Hematopoietic multipotent progenitor cell treated with erythropoietin and hydrocortisone succinate and interleukin-3 and kit ligand, for 8 days (in vitro differentiated cells): Measurements from ENCODE around the gene LRSAM1.
A peak's percentile ranks its signal among the peaks of the same experiment; 100 is the strongest.

Experiments
- DNase-seq: peaks from one replicate; pipeline ENCODE4 v3.0.0-alpha.2; 2015

The LRSAM1 gene

DNA sequence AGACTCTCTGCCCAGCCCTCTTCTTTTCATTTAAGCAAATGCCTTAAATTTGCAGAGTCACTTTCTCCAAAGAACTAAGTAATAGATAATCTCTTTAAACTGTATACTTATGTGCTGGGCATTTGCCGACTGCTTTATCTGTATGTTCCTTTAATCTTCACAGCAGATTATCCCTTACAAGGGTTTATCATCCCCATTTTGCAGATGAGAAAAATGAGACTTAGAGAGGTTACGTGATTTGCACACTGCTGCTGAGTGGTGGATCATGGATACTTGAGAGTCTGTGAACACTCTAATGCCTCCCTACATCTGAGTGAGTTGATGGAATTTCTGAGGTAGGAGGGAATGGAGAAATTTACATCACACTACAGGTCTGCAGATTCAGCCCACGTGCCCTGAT is 23.0 kb upstream of the LRSAM1 start:
- DNase-seq, result peak; percentile 27

DNA sequence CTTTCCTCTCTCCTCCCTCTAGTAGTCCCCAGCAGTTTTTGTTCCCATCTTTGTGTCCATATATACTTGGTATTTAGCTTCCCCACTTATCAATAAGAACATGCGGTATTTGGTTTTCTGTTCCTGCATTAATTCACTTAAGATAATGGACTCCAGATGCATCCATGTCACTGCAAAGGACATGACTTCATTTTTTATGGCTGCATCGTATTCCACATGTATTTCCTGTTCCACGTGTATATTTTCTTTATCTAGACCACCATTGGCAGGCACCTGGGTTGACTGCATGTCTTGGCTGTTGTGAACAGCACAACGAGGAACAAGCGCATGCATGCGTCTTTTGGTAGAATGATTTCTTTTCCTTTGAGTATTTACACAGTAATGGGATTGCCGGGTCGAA is 20.9 kb upstream of the LRSAM1 start:
- no peak for DNase-seq

DNA sequence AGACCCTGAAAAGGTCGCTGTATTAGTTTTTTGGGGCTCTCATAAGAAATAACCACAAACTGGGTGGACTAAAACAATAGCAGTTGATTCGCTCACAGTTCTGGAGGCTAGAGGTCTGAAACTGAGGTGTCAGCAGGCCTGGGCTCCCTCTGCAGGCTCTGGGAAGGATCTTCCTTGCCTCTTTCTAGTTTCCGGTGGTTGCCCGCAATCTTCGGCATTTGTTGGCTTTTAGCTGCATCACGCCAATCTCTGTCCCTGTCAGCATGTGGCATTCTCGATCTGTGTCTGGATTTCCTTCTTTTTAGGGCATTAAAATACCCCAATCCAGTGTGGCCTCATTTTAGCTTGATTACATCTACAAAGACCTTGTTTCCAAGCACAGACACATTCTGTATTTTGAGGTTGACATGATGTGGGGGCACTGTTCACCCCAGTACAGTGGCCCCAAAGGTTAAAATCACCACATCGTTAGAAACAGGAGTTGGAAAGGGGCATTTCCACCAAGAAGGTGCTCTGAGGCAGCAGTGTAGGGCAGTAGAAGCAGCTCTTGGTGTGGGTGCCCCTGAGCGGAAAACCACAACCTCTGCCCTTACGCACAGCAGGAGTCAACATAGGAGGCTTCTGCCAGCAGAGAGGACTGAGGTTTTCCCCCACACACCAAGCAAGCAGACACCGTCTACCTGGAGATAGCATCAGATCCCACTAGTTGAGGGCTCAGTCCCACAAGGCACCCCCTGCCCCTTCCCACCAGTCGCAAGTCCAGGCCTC is 13.6 kb upstream of the LRSAM1 start:
- no peak for DNase-seq

DNA sequence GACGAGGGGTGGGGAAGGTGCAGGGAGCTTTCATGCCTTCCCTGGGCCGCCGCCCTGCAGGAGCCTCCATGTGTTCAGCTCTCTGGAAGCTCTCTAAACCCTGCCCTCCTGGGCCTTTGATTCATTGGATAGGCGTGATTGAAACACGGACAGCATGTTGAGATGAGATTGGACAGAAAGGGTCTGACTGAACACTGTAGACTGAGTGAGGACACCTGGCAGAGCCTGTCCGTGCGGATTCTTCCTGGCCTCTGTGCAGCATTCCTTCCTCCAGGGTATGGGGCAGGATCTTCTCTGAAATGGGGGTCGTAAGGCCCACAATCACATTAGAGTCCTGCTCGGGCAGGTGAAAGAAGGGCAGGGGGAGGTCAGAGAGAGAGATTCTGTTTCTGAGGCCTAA is 12.9 kb upstream of the LRSAM1 start:
- DNase-seq, result no peak

DNA sequence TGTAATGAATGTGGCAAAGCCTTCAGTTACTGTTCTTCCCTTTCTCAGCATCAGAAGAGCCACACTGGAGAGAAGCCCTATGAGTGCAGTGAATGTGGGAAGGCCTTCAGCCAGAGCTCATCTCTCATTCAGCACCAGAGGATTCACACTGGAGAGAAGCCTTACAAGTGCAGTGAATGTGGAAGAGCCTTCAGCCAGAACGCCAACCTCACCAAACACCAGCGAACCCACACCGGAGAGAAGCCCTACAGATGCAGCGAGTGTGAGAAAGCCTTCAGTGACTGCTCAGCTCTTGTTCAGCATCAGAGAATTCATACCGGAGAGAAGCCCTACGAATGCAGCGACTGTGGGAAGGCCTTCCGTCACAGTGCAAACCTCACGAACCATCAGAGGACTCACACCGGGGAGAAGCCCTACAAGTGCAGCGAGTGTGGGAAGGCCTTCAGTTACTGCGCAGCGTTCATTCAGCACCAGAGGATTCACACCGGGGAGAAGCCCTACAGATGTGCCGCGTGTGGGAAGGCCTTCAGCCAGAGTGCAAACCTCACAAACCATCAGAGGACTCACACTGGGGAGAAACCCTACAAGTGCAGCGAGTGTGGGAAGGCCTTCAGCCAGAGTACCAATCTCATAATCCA is 6.9 kb upstream of the LRSAM1 start:
- peak; percentile 37 for DNase-seq

DNA sequence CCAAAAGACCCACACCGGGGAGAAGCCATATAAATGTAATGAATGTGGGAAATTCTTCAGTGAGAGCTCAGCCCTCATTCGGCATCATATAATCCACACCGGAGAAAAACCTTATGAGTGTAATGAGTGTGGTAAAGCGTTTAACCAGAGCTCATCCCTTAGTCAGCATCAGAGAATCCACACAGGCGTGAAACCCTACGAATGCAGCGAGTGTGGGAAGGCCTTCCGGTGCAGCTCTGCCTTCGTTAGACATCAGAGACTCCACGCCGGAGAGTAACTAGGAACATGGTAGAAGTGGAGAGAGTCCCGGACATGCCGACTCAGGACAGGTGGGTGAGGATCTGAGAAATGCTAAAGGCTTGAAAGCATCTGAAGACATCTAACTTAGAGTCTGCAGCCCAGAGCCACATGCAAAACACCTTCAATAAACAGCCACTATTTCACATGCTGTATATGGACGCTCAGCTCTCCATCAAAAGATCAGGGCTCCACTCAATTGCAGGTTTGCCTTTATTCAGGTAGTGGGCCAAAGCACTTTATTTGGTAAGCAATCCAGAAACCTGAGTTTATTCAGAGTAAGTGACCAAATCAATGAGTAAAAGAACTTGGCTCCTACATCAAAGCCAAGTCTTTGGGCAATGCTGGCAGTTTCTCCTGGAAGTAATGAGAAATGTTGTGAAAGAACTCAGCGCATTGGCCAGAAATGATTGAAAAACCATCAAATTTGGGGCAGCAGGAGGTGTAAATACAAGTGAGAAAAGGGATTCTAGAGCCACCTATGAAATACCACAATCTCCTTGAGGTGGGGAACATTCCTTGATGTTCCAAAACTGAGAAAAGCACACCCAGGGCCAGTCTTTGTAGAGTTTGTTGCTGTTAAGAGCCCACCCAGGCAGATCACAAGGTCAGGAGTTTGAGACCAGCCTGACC is 6.1 kb upstream of the LRSAM1 start:
- DNase-seq, result peak; percentile 51

DNA sequence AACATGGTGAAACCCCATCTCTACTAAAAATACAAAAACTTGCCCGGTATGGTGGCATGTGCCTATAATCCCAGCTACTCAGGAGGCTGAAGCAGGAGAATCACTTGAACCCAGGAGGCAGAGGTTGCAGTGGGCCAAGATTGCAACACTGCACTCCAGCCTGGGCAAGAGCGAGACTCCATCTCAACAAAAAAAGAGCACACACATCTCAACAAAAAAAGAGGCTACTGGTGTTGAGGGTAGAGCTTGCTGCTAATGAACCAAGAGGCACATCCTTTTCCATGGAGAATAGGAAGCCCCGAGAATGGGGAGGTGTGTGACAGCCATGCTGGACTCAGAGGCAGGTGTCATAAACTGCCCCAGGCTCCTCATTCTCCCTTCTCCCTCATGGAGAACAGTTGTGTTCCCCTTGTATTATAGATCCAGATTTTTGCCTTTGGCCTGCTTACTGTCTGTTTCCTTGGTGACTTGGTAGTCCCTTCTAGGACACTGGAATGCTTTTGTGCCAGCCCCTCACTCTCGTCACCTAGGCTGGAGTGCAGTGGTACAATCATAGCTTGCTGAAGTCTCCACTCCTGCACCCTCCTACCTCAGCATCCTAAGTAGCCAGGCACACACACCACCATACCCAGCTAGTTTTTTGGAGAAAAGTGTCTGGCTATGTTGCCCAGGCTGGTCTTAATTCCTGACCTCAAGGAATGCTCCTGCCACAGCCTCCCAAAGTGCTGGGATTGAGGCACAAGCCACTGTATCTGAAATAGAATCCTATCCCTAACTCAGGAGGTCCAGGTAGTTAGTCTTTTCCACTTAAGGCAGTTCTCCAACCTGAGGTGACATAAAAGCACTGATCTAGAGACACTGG is 5.2 kb upstream of the LRSAM1 start:
- peak; percentile 62 for DNase-seq

DNA sequence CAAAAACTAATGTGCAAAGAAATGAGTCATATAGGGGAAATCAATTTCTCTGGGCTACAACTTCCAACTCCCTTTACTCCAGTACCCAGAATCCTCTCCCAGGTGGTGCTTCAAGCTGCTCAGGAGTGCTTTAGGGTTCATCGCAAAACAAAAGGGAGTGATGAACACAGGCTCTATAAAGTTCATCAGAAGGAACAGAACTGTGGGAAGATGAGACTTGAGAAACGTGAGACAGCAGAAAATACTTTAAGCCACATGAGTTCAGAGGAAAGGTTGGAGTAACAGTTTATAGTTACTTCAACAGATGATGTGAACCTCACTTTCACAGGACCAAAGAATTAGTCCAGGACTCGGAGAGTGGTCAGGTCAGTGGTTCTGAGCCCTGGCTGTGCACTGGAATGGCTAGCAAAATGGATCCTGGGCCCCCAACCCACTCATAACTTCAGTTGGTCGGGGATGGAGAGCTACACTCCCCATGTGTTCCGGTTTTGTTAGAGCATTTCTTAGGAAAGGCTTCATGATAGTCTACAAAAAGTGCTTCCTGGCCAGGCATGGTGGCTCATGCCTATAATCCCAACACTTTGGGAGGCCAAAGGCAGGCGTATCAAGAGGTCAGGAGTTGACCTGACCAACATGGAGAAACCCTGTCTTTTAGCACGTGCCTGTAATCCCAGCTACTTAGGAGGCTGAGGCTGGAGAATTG is 4.4 kb upstream of the LRSAM1 start:
- DNase-seq, result peak; percentile 42

DNA sequence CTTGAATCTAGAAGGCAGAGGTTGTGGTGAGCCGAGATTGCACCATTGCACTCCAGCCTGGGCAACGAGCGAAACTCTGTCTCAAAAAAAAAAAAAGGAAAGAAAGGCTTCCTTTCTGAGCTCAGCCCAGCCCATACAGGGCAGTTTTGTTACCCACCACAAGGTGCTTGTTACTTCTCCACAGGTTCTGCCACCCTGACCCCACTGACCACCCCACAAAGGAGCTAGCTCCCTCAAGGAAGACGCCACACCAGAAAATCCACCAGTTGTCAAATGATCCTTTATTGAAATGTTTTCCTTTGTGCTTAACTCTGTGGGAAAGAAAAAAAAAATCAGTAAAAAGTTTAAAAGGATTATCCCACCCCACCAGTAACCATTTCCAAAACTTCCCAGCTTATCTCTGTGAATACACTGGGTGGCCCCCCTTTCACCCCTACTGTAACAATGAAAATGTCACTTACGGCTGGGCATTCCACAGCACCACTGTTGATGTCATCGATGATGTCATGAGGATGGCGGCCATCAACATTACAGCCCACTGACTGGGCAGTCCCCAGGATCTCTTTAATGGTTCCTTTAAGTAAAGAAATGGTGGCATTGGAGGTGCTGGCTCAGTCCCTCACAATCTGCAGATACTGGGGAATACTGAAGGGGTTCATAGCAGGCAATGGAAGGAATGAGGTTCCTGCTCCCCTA is 3.7 kb upstream of the LRSAM1 start:
- no peak for DNase-seq

DNA sequence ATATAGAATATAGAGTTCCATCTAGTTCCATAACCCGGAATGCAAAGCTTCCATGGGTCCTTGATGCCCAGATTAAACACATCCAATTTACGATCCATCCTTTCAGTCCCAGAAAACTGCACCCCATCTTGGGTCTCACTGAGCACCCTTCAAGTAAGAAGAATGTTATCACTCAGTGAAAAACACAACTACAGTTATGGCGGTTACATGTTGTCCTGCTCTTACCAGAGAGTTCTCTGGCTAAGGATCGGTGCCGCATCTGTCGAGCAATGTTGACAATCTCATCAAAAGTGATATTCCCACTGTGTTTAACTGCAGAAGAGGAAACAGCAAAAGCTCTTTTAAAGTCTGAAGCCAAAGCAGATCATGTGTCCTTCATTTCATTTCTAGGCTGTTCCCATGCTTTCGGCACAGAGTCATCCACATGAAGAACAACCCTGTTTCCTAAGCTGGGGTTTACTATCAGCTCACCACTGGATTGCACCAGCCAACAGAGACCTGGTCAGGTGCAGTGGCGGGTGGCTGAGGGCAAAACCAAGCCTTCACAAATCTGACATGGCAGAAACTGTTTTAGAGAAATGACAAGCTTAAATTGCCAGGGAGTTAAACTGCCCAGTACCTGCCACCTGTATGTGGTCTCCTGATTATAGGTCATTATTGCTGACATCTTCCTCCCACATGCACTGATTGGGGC is 3.1 kb upstream of the LRSAM1 start:
- DNase-seq, result no peak

DNA sequence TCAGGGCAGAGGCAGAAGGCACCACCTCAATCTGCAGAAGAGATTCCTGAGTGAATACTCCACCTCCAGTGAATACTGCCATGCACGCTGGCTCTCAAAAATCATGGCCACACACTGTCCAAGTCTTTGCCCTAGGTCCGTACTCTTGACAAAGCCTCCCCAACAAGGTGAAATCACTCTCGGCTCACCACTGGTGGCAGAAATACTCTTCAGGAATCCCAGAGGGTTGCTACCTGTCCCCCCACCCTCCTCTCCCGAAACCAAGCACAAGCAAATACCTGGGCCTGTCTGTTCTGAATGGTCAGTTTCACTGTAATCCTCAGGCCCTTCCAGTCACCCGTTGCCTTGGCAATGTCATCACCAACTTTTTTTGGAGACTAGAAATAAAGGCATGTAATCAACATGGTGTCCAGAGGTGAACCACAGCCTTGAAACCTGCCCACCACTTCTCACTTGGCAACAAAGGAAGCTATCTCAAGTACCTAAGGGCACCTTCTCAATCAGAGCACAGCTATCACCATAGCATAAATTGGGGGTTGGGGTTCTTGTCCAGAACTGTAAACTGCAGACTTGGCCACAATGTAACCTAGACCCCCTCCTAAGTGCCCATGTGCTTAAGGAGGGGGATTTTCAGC is 1.9 kb upstream of the LRSAM1 start:
- DNase-seq, result no peak

DNA sequence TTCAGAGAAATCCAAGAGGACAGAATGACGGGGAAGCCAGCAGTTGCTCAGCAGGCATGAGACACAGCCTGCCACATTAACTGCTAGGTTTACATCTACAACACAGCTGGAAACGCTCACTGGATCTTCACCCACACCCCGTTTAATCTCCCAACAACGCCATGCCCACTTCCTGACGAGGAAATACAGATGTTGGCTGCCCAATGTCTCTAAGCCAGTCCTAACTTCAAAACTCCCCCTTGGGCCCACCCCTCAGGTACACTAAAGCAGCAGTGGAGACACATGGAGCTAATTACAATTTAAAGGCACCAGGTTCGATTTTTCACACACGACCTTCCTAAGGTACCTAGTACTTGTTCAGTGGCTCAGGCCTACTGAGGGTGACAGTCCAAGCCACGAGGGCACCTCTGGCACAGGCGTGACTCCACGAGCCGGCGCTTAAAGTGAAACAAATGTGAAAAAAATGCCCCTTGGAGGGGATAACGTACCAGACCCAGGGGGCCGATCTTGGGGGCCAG is 1.0 kb upstream of the LRSAM1 start:
- DNase-seq, result peak; percentile 58

DNA sequence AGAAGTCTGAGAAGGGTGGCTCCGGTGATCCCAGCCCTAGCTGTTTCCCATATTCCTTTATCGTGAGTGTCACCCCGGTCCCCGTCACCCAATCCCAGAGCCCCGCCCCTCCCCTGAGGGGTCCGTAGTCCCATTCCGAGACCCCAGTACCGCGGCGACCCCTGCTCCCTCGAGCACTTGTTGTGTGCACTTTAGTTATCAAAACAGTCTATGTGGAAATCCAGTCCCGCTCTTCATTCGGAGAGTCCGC is 223 bp downstream of the LRSAM1 start:
- no peak for DNase-seq

DNA sequence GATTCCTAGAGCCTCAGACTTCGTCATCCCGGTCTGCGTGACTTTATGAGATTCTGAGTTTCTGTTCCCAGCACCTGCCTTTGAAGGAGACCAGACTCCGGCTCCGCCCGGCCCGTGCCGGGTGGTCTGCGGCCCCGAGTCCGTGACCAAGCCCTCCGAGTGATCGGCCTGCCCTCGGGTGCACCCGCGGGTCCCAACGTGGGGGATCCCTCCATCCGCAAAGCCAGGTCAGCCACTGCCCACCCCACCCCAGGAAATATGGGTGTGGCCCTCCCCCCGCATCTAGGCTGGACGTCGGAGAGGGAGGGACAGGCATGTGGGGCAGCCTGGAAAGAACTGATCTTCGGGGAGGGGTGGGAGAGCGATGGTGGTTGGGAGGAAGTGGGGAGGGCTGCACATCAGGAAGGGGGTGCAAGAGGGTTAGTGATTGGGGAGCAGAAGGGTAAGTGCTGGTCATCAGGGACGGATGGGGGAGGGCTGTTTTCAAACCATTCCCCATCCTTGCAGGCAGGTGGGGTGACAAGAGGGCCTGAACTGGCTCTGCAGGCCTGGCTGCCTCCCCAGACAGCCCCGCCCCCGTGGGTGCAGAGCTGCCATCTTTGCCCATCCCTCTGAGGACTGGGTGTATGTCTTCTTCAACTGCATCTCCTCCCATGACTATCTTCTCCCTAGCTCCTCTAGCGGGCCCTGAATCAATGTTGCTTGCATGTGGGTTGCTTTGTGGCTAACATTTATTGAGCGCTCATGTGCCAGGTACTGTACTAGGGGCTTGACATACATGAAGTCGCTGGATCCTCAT is 747 bp downstream of the LRSAM1 start:
- DNase-seq, result peak; percentile 86

DNA sequence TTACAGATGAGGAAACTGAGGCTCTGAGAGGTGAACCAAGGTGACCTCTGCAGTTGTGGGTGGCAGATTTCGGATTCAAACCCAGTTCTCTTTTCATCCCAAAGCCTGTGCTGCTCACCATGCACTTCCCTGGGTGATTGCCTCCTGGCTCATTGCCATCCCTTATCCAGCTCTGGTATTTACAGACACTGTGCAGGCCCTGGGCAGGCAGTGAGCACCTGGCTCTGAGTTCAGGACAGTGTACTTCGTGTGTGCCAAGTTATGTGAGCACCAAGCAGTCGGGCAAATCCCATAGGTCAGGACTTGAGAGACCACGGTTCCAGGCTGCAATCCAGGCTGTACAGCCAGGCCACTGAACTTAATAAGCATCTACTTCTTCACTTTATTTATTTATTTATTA is 1.4 kb downstream of the LRSAM1 start:
- DNase-seq, result peak; percentile 76

DNA sequence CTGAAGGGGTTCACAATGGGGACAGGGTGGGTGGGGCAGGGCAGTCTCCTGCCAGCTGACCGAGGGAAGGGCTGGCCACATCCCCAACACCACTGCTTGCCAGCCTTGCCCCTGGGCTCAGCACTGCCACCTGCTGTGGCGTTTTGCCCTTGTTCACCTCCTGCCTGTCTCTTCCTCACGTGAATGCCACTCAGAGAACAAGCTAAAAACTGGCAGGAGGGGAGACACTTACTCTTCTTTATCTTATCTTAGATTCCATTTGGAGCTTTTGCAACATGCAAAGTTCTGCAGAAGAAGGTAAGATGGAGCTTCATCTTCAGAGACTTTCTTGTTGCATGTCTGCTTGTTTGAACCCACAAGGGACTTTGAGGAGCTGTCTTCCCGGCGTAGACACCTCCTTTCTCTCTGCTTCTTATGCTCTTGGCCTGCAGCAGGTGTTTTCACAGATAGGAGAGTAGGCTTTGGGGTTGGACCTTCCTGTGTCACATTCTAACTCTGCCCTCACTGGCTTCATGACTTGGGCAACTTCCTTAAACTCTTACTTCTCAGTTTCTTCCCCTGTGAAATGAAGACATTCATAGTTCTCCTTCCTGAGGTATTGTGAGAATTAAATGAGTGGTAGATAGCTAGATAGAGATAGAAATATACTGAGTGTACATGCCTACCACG is 4.1 kb downstream of the LRSAM1 start:
- DNase-seq, result peak; percentile 95

DNA sequence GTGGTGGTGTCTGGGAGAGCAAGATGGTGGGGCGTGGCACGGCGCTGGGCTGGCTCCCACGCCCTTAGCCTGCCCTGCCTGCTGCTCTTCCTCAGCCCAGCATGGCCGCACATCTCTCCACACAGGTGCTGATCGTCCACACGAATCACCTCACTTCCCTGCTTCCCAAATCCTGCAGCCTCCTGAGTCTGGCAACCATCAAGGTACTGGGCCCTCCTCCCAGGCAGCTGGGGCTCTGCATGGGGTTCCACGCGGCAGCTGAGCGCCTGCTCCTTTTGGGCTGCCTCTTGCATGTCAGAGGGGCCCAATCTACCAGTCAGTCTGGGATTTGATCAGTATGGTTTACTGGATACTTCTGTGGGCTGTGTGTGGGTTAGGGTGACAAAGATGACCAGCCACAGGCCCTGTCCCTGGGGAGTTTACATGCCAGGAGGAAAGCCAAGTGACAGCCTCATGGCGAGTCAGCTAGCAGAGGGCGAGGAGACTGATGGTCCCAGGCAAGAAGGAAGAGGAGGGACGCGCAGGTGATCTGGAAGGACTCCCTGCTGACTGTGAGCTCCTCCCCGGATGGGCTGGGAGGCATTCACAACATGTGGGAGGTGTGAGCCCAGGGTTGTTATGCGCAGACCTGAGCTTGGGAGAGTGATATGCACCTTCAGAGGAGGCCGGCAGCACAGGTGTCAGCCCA is 6.0 kb downstream of the LRSAM1 start:
- DNase-seq, result no peak

DNA sequence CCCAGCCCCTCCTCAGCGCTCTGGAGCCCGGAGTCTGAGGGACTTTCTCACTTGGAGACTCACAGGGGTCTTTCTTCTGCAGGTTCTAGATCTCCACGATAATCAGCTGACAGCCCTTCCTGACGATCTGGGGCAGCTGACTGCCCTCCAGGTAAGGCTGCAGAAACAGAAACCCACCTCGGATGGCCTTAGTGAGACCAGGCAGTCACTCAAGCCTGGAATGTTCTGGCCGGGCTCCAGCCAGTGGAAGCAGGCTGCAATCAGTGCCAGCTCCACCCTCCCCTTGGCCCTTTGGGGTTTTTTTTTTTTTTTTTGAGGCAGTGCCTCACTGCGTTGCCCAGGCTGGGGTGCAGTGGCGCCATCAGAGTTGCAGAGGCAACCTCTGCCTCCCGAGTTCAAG is 7.6 kb downstream of the LRSAM1 start:
- DNase-seq, result no peak
